Liver (tissue), 3 donors: ENCODE data around the gene CYP4A22.

Source experiments
- EGR1 ChIP-seq, 2 donors: IDR thresholded peaks; 2 replicates each; pipeline ENCODE4 v1.6.1; 2016 to 2018; ENCODE audit warnings: antibody characterized with exemption in 2 of 2, low read depth in 2 of 2
- GABPA ChIP-seq, 2 donors: IDR thresholded peaks in 1 of 2; conservative IDR thresholded peaks in 1 of 2; 2 replicates each; pipeline ENCODE4 v1.6.1; 2016; ENCODE audit warnings: antibody characterized with exemption in 2 of 2, mild to moderate bottlenecking in 1 of 2, moderate library complexity in 1 of 2
- JUND ChIP-seq, 2 donors: IDR thresholded peaks; 2 replicates each; pipeline ENCODE4 v1.6.1; 2016; ENCODE audit warnings: antibody characterized with exemption in 2 of 2
- MAX ChIP-seq: IDR thresholded peaks from 2 replicates; pipeline ENCODE4 v1.6.1; 2016; ENCODE audit warnings: antibody characterized with exemption
- RAD21 ChIP-seq, 2 donors: IDR thresholded peaks; 2 replicates each; pipeline ENCODE4 v1.6.1; 2016; ENCODE audit warnings: antibody characterized with exemption in 2 of 2, mild to moderate bottlenecking in 2 of 2
- REST ChIP-seq: IDR thresholded peaks from 2 replicates; pipeline ENCODE4 v1.6.1; 2016; ENCODE audit warnings: antibody characterized with exemption, mild to moderate bottlenecking
- RXRA ChIP-seq, 2 donors: IDR thresholded peaks; 2 replicates each; pipeline ENCODE4 v1.6.1; 2017 to 2018; ENCODE audit warnings: antibody characterized with exemption in 2 of 2, mild to moderate bottlenecking in 1 of 2
- SP1 ChIP-seq: IDR thresholded peaks from 2 replicates; pipeline ENCODE4 v1.6.1; 2018; ENCODE audit warnings: antibody characterized with exemption, mild to moderate bottlenecking
- TAF1 ChIP-seq: conservative IDR thresholded peaks from 2 replicates; pipeline ENCODE4 v1.6.1; 2016; ENCODE audit warnings: antibody characterized with exemption, mild to moderate bottlenecking
- YY1 ChIP-seq: IDR thresholded peaks from 2 replicates; pipeline ENCODE4 v1.6.1; 2016; ENCODE audit warnings: antibody characterized with exemption, mild to moderate bottlenecking
- ZBTB33 ChIP-seq: IDR thresholded peaks from 2 replicates; pipeline ENCODE4 v1.6.1; 2016; ENCODE audit warnings: antibody characterized with exemption
- TF ChIP-seq, protein P1 (sequence below): fragments of 150-350 bp; IDR thresholded peaks from 2 replicates; pipeline ENCODE4 v1.5.1; 2017; ENCODE audit warnings: improper control_type of control experiment, low read depth, low read length; ENCODE audit not compliant: missing input control
- donor health status: healthy.
- donor health status: healthy.

DNA sequence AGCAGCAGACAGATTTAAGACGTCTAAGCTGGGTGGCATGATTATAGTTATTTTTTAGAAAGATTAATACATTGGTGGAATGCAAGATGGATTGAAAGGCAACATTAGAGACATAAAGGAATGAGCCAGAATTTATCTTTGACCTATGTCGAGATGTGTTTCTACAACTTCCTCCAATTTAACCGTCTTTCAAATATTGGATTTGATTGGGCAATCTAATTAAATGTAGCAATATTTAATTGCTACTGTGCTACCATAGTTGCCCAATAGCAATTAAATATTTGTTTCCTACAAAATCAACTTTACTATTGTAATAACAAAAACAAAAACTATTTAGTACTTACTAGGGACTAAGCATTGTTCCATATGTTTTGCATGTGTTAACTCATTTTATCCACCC is 30.4 kb upstream of the CYP4A22 start:
- TF ChIP-seq, protein P1, sequence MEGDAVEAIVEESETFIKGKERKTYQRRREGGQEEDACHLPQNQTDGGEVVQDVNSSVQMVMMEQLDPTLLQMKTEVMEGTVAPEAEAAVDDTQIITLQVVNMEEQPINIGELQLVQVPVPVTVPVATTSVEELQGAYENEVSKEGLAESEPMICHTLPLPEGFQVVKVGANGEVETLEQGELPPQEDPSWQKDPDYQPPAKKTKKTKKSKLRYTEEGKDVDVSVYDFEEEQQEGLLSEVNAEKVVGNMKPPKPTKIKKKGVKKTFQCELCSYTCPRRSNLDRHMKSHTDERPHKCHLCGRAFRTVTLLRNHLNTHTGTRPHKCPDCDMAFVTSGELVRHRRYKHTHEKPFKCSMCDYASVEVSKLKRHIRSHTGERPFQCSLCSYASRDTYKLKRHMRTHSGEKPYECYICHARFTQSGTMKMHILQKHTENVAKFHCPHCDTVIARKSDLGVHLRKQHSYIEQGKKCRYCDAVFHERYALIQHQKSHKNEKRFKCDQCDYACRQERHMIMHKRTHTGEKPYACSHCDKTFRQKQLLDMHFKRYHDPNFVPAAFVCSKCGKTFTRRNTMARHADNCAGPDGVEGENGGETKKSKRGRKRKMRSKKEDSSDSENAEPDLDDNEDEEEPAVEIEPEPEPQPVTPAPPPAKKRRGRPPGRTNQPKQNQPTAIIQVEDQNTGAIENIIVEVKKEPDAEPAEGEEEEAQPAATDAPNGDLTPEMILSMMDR: no peak
- TF ChIP-seq GABPA (IDR thresholded peaks at IDR 0.05 in 1 of 2, conservative IDR thresholded peaks at IDR 0.05 in 1 of 2) (no peak), TAF1 (no peak), JUND (IDR thresholded peaks at IDR 0.05) (no peak), MAX (no peak), RAD21 (IDR thresholded peaks at IDR 0.05) (no peak), RXRA (IDR thresholded peaks at IDR 0.05) (peak in 1 of 2 donors; percentile 60), ZBTB33 (no peak), YY1 (no peak), EGR1 (IDR thresholded peaks at IDR 0.05; ENCODE audit: low read depth in 2 of 2) (no peak), REST (no peak), SP1 (no peak)
